Stimulated activated CD8-positive, alpha-beta memory T cell treated with anti-CD3 and anti-CD28 coated beads, Interleukin-4, amount 100 ng/mL, for 4 hours (primary cell): ENCODE results near the gene DNAJC7.
"Not testable (repeated sequence)": the region's sequence is repeated elsewhere in the genome, so short reads cannot be mapped to it uniquely, and the experiment has no call there.

Source experiments
- DNase-seq, 2 donors: peaks; one replicate each; pipeline ENCODE4 v3.0.0-alpha.2; 2020; ENCODE audit warnings: low read depth in 2 of 2, low spot score in 1 of 2

DNAJC7 gene

GRCh38 chr17:41957869-41958439, 59.3 kb downstream of the DNAJC7 start:
- no peak for DNase-seq

GRCh38 chr17:41957031-41957868, 60.0 kb downstream of the DNAJC7 start:
- no peak for DNase-seq

- no peak for DNase-seq
Measured at GRCh38 chr17:41956522-41956921, 60.7 kb downstream of the DNAJC7 start.

- no peak for DNase-seq
Measured at GRCh38 chr17:41948762-41949460, 68.3 kb downstream of the DNAJC7 start.

- DNase-seq: no peak
Measured at GRCh38 chr17:41944943-41945342, 72.3 kb downstream of the DNAJC7 start.

- no peak for DNase-seq
Measured at GRCh38 chr17:41943492-41943891, 73.7 kb downstream of the DNAJC7 start.

- DNase-seq: no peak
Measured at GRCh38 chr17:41942626-41943373, 74.4 kb downstream of the DNAJC7 start.

- no peak for DNase-seq
Measured at GRCh38 chr17:41941168-41941567, 76.1 kb downstream of the DNAJC7 start.

- DNase-seq: no peak
Measured at GRCh38 chr17:41939693-41940090, 77.5 kb downstream of the DNAJC7 start.

GRCh38 chr17:41939044-41939692, 78.1 kb downstream of the DNAJC7 start:
- DNase-seq: no peak

GRCh38 chr17:41937970-41938954, 79.0 kb downstream of the DNAJC7 start:
- DNase-seq: no peak

- no peak for DNase-seq
Measured at GRCh38 chr17:41935641-41936040, 81.6 kb downstream of the DNAJC7 start.

- no peak for DNase-seq
Measured at GRCh38 chr17:41932816-41933389, 84.3 kb downstream of the DNAJC7 start.

GRCh38 chr17:41931715-41932114, 85.5 kb downstream of the DNAJC7 start:
- DNase-seq: not testable (repeated sequence)

GRCh38 chr17:41930833-41931156, 86.4 kb downstream of the DNAJC7 start:
- DNase-seq: not testable (repeated sequence)

- DNase-seq: peak; percentile 87 to 88
Measured at GRCh38 chr17:41930009-41930832, 87.0 kb downstream of the DNAJC7 start, which contains the start of gene ODAD4. Gene ODAD4, plus strand, starts transcription at chr17:41930617. Its CDS starts 107 bp downstream, at chr17:41930724.

GRCh38 chr17:41928693-41929251, 88.5 kb downstream of the DNAJC7 start:
- DNase-seq: no peak
